ENCODE measurements around the gene AP4B1. TPM values are rescaled to one million over a fixed set of nuclear protein-coding genes. Genes with fewer than 3 reads are reported as not detected.

Gene AP4B1
- total and polyA plus RNA-seq, 2 of the 13 experiments (the other 11 are each of a cell fraction or from before 2014, with no cell fraction given) = 8.5 to 12.0 TPM

DNA sequence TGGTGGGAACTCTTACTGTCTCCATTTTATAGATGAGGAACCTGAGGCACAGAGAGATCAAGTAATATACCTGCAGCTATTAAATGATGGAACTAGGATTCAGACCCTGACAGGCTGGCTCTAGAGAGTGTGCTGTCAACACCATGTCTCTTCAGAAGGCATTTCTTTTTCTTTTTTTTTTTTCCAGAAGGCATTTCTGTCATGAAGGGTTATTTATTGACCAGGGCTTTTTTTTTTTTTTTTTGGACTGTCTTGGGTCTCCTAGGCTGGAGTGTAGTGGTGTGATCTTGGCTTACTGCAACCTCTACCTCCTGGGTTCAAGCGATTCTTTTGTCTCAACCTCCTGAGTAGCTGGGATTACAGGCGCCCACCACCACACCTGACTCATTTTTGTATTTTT is 47.1 kb upstream of the AP4B1 start (continued):
- TF ChIP-seq CEBPB (IDR thresholded peaks at IDR 0.05; ENCODE audit: borderline replicate concordance, low read depth, low read length) = no peak
- TF ChIP-seq MTF1 (CRISPR knock-in tag; IDR thresholded peaks at IDR 0.05) = no peak
- no peak for TF ChIP-seq AKAP8 (CRISPR knock-in tag; IDR thresholded peaks at IDR 0.05)
- TF ChIP-seq, protein P1, sequence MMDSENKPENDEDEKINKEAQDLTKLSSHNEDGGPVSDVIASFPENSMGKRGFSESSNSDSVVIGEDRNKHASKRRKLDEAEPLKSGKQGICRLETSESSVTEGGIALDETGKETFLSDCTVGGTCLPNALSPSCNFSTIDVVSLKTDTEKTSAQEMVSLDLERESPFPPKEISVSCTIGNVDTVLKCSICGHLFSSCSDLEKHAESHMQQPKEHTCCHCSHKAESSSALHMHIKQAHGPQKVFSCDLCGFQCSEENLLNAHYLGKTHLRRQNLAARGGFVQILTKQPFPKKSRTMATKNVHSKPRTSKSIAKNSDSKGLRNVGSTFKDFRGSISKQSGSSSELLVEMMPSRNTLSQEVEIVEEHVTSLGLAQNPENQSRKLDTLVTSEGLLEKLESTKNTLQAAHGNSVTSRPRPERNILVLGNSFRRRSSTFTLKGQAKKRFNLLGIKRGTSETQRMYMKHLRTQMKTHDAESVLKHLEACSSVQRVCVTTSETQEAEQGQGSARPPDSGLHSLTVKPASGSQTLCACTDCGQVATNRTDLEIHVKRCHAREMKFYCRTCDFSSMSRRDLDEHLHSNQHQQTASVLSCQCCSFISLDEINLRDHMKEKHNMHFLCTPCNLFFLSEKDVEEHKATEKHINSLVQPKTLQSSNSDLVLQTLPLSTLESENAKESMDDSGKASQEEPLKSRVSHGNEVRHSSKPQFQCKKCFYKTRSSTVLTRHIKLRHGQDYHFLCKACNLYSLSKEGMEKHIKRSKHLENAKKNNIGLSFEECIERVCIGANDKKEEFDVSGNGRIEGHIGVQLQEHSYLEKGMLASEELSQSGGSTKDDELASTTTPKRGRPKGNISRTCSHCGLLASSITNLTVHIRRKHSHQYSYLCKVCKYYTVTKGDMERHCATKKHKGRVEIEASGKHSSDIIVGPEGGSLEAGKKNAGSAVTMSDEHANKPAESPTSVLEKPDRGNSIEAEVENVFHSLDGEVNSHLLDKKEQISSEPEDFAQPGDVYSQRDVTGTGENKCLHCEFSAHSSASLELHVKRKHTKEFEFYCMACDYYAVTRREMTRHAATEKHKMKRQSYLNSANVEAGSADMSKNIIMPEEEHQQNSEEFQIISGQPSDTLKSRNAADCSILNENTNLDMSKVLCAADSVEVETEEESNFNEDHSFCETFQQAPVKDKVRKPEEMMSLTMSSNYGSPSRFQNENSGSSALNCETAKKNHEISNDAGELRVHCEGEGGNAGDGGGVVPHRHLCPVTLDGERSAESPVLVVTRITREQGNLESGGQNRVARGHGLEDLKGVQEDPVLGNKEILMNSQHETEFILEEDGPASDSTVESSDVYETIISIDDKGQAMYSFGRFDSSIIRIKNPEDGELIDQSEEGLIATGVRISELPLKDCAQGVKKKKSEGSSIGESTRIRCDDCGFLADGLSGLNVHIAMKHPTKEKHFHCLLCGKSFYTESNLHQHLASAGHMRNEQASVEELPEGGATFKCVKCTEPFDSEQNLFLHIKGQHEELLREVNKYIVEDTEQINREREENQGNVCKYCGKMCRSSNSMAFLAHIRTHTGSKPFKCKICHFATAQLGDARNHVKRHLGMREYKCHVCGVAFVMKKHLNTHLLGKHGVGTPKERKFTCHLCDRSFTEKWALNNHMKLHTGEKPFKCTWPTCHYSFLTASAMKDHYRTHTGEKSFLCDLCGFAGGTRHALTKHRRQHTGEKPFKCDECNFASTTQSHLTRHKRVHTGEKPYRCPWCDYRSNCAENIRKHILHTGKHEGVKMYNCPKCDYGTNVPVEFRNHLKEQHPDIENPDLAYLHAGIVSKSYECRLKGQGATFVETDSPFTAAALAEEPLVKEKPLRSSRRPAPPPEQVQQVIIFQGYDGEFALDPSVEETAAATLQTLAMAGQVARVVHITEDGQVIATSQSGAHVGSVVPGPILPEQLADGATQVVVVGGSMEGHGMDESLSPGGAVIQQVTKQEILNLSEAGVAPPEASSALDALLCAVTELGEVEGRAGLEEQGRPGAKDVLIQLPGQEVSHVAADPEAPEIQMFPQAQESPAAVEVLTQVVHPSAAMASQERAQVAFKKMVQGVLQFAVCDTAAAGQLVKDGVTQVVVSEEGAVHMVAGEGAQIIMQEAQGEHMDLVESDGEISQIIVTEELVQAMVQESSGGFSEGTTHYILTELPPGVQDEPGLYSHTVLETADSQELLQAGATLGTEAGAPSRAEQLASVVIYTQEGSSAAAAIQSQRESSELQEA (CRISPR knock-in tag; IDR thresholded peaks at IDR 0.05; ENCODE audit: not compliant biosample characterization) = no peak
- TF ChIP-seq GATAD2A (CRISPR knock-in tag; IDR thresholded peaks at IDR 0.05) = no peak
- TF ChIP-seq BRCA1 (CRISPR knock-in tag; IDR thresholded peaks at IDR 0.05) = no peak
- no peak for TF ChIP-seq ZFAT (CRISPR knock-in tag; conservative IDR thresholded peaks at IDR 0.05)
- no peak for TF ChIP-seq HNF4G (IDR thresholded peaks at IDR 0.05; ENCODE audit: borderline replicate concordance, low read depth, low read length)
- no peak for TF ChIP-seq HNF4G (CRISPR knock-in tag; IDR thresholded peaks at IDR 0.05; ENCODE audit: borderline replicate concordance, low read depth)
- TF ChIP-seq RORA (CRISPR knock-in tag; IDR thresholded peaks at IDR 0.05) = no peak
- TF ChIP-seq SATB2 (CRISPR knock-in tag; IDR thresholded peaks at IDR 0.05) = no peak

Data from HepG2 (cell line).